Prostate gland (tissue), 2 donors: ENCODE results near the gene SOX30.

Experiments used
- CTCF ChIP-seq, 4 experiments: fragments of 200-600 bp in 2 of 4; fragments of 450-650 bp in 2 of 4; sonication (generic) in 2 of 4; IDR thresholded peaks; 1 replicate in 3 of 4; 2 replicates in 1 of 4; pipeline ENCODE4 v1.5.1; 2016 to 2019; ENCODE audit warnings: antibody characterized with exemption in 4 of 4, mild to moderate bottlenecking in 2 of 4, moderate library complexity in 2 of 4
- POLR2A ChIP-seq: fragments of 450-650 bp; IDR thresholded peaks from one replicate; pipeline ENCODE4 v1.6.1; 2016; ENCODE audit warnings: antibody characterized with exemption, mild to moderate bottlenecking
- POLR2AphosphoS5 ChIP-seq: sonication (generic); formaldehyde crosslinking; IDR thresholded peaks from one replicate; pipeline ENCODE4 v1.6.1; 2017; ENCODE audit warnings: antibody characterized with exemption

- TF ChIP-seq CTCF (IDR thresholded peaks at IDR 0.05) (no peak), POLR2A (no peak), POLR2AphosphoS5 (no peak)
Observed at GRCh38 chr5:157603333-157604190, 48.7 kb downstream of the SOX30 start.
